ENCODE data around the gene TREH. TPM values are rescaled to one million over a fixed set of nuclear protein-coding genes. Genes with fewer than 3 reads are reported as not detected.

TREH gene
- total RNA-seq, 1 experiment from 2014 or later = not detected

GRCh38 chr11:118705111-118705741 lies 25.8 kb upstream of the TREH start:
- H2BK5ac ChIP-seq (ENCODE audit: insufficient read length, low read length) = no peak overlapping the region
- no CpG with 5 or more reads among the region's 15 CpGs for WGBS (ENCODE audit: extremely low coverage, insufficient read length, low lambda C conversion rate)
- H3K23me2 ChIP-seq (ENCODE audit: insufficient read length, low read depth, low read length, poor library complexity, severe bottlenecking) = no peaks in the 10 kb centered on the region
- Mint-ChIP-seq H3K36me3 (ENCODE audit: insufficient read depth in 1 of 3, low read depth in 3 of 3) (peaks cover 3 to 32% (median 6%) of the 10 kb centered on the region in 3 experiments), H3K4me1 (peaks cover 13 to 15% of the 10 kb centered on the region in 2 experiments), H3K9me3 (peaks cover 17 to 20% of the 10 kb centered on the region in 2 experiments), H3K27ac (peak overlapping the region in 2 of 3 experiments; percentile 44 to 64; a peak in 2 of 7 replicates), H3K4me3 (no peak overlapping the region), H3K27me3 (ENCODE audit: low read depth) (no peaks in the 10 kb centered on the region; the same call in 1 of the 2 replicates)
- no peak overlapping the region for H3K56ac ChIP-seq (ENCODE audit: insufficient read length, low read depth, low read length)
- no peak overlapping the region for H4K5ac ChIP-seq (ENCODE audit: insufficient read length, low read depth, low read length)
- H4K20me1 ChIP-seq (ENCODE audit: control insufficient read depth, insufficient read depth, insufficient read length) = no peaks in the 10 kb centered on the region
- no peaks in the 10 kb centered on the region; the same call in 1 of the 2 replicates for H3K4me1 ChIP-seq (ENCODE audit: insufficient read depth, low read length)
- no peak overlapping the region for H3K23ac ChIP-seq (ENCODE audit: insufficient read length, low read depth, low read length)
- H4K91ac ChIP-seq (ENCODE audit: insufficient read length, low read depth, low read length) = no peak overlapping the region
- H3K27ac ChIP-seq (ENCODE audit: insufficient read length, low read depth, low read length) = no peak overlapping the region
- H3K9me3 ChIP-seq (ENCODE audit: control insufficient read depth, low read depth, low read length) = peaks cover 7% of the 10 kb centered on the region
- H3K9ac ChIP-seq (ENCODE audit: extremely low read depth, insufficient read length, low read length) = peak overlapping the region; percentile 23
- H2AFZ ChIP-seq (ENCODE audit: low read length) = no peak overlapping the region
- no peak overlapping the region for H3T11ph ChIP-seq (ENCODE audit: low read length)
- H3K79me2 ChIP-seq (ENCODE audit: insufficient read depth, low read length) = no peaks in the 10 kb centered on the region
- H3K18ac ChIP-seq (ENCODE audit: insufficient read length, low read depth, low read length) = no peak overlapping the region
- DNase-seq = no peak
- no peak overlapping the region for H2BK20ac ChIP-seq (ENCODE audit: low read depth, low read length, poor library complexity, severe bottlenecking)
- no peak overlapping the region for H4K8ac ChIP-seq (replicated peaks; ENCODE audit: insufficient read length, low read depth, low read length)
- H2BK120ac ChIP-seq (ENCODE audit: low read depth, low read length, poor library complexity, severe bottlenecking) = no peak overlapping the region
- H2BK12ac ChIP-seq (ENCODE audit: insufficient read length, low read depth, low read length) = peak overlapping the region; percentile 31
- no peak overlapping the region for H2AK5ac ChIP-seq (ENCODE audit: insufficient read length, low read length)
- H3K79me1 ChIP-seq (ENCODE audit: insufficient read depth, low read depth, low read length, poor library complexity, severe bottlenecking) = no peaks in the 10 kb centered on the region
- no peak overlapping the region for H2BK15ac ChIP-seq (ENCODE audit: low read depth, low read length)
- no peak for TF ChIP-seq CTCF (conservative IDR thresholded peaks at IDR 0.05)
- no peaks in the 10 kb centered on the region for H3K27me3 ChIP-seq (ENCODE audit: insufficient read depth, low read length)
- no peak overlapping the region for H3K14ac ChIP-seq (ENCODE audit: insufficient read depth, low read length)
- H3K4me2 ChIP-seq (ENCODE audit: insufficient read depth, insufficient read length, low read length) = no peak overlapping the region
- no peak overlapping the region; the same call in 1 of the 2 replicates for H3K4ac ChIP-seq (ENCODE audit: low read depth, low read length)

All from H9 (cell line).